HEK293 (cell line): ENCODE measurements around the gene LEP.

ENCODE experiments used
- CTCF ChIA-PET: fragments of 350-600 bp; formaldehyde crosslinking; extraction: SDS; loops from one replicate; lab custom pipeline; 2021; ENCODE audit warnings: antibody characterized with exemption; lab: Yijun Ruan, JAX
- POLR2A ChIA-PET: fragments of 300-600 bp; formaldehyde crosslinking; extraction: SDS; loops from one replicate; lab custom pipeline; 2020; ENCODE audit warnings: antibody characterized with exemption, inconsistent platforms; lab: Yijun Ruan, JAX
- H3K27ac ChIP-seq: fragments of 200-500 bp; sonication (Bioruptor generic); 2 replicates; pipeline ENCODE4 v1.5.1; 2014; ENCODE audit warnings: low read depth, low read length, control low read depth, inconsistent platforms; ENCODE audit errors: extremely low read depth
- H3K36me3 ChIP-seq, 2 experiments: fragments of 200-500 bp in 1 of 2; sonication (Bioruptor generic) in 1 of 2; 1 replicate in 1 of 2; 2 replicates in 1 of 2; pipeline ENCODE4 v1.5.1; 2014 to 2017; ENCODE audit warnings: inconsistent platforms in 2 of 2, low read length in 2 of 2; ENCODE audit not compliant: control insufficient read depth in 2 of 2, insufficient read depth in 1 of 2
- H3K4me1 ChIP-seq: fragments of 200-500 bp; sonication (Bioruptor generic); 2 replicates; pipeline ENCODE4 v1.5.1; 2014; ENCODE audit warnings: mild to moderate bottlenecking, low read length, inconsistent platforms; ENCODE audit not compliant: control insufficient read depth, insufficient read depth
- H3K4me3 ChIP-seq: 2 replicates; pipeline ENCODE4 v1.5.1; 2011; ENCODE audit warnings: low read depth, mild to moderate bottlenecking, control low read depth, low read length, moderate library complexity
- H3K9me3 ChIP-seq: fragments of 200-500 bp; sonication (Bioruptor generic); 2 replicates; pipeline ENCODE4 v1.5.1; 2014; ENCODE audit warnings: low read depth, low read length, inconsistent platforms; ENCODE audit not compliant: control insufficient read depth, insufficient read depth
- HOXC10 ChIP-seq: sonication (generic); formaldehyde crosslinking; IDR thresholded peaks from 2 replicates; pipeline ENCODE4 v1.8.1; 2023; ENCODE audit warnings: mild to moderate bottlenecking, missing genetic modification reagents
- KLF8 ChIP-seq: fragments of 450-650 bp; formaldehyde crosslinking; IDR thresholded peaks from 2 replicates; pipeline ENCODE4 v1.5.1; 2016; ENCODE audit warnings: missing biosample characterization, missing genetic modification characterization
- ZBTB17 ChIP-seq: fragments of 450-650 bp; formaldehyde crosslinking; IDR thresholded peaks from 2 replicates; pipeline ENCODE4 v1.5.1; 2016; ENCODE audit warnings: missing biosample characterization, missing genetic modification characterization
- ZBTB7A ChIP-seq: fragments of 450-650 bp; formaldehyde crosslinking; IDR thresholded peaks from 2 replicates; pipeline ENCODE4 v1.5.1; 2016; ENCODE audit warnings: low read depth, missing biosample characterization, missing genetic modification characterization
- ZIC2 ChIP-seq: fragments of 450-650 bp; formaldehyde crosslinking; IDR thresholded peaks from 2 replicates; pipeline ENCODE4 v1.5.1; 2016; ENCODE audit warnings: missing biosample characterization, missing genetic modification characterization
- ZNF211 ChIP-seq: fragments of 450-650 bp; formaldehyde crosslinking; IDR thresholded peaks from 2 replicates; pipeline ENCODE4 v1.5.1; 2016; ENCODE audit warnings: low read depth, missing biosample characterization, missing genetic modification characterization
- ZNF292 ChIP-seq: fragments of 450-650 bp; formaldehyde crosslinking; IDR thresholded peaks from 2 replicates; pipeline ENCODE4 v1.5.1; 2016; ENCODE audit warnings: low read depth, missing biosample characterization, missing genetic modification characterization, borderline replicate concordance
- ZNF350 ChIP-seq: fragments of 450-650 bp; formaldehyde crosslinking; IDR thresholded peaks from 2 replicates; pipeline ENCODE4 v1.5.0; 2017; ENCODE audit warnings: missing biosample characterization, mild to moderate bottlenecking, missing genetic modification characterization
- ZNF433 ChIP-seq: fragments of 450-650 bp; formaldehyde crosslinking; IDR thresholded peaks from 2 replicates; pipeline ENCODE4 v1.5.1; 2016; ENCODE audit warnings: missing biosample characterization, missing genetic modification characterization, low read depth
- ZNF529 ChIP-seq: fragments of 450-650 bp; formaldehyde crosslinking; IDR thresholded peaks from 2 replicates; pipeline ENCODE4 v1.5.1; 2017; ENCODE audit warnings: missing genetic modification characterization, missing biosample characterization; ENCODE audit not compliant: insufficient replicate concordance
- ZNF658 ChIP-seq: fragments of 450-650 bp; formaldehyde crosslinking; IDR thresholded peaks from 2 replicates; pipeline ENCODE4; 2016; ENCODE audit warnings: missing biosample characterization, missing genetic modification characterization
- ZNF664 ChIP-seq: fragments of 450-650 bp; formaldehyde crosslinking; IDR thresholded peaks from 2 replicates; pipeline ENCODE4 v1.5.1; 2016; ENCODE audit warnings: missing biosample characterization, missing genetic modification characterization
- ZNF747 ChIP-seq: fragments of 450-650 bp; formaldehyde crosslinking; IDR thresholded peaks from 2 replicates; pipeline ENCODE4 v1.5.1; 2016; ENCODE audit warnings: missing biosample characterization, missing genetic modification characterization
- TF ChIP-seq, protein P1 (sequence below): fragments of 450-650 bp; formaldehyde crosslinking; IDR thresholded peaks from 2 replicates; pipeline ENCODE4 v1.5.1; 2016; ENCODE audit warnings: missing biosample characterization, missing genetic modification characterization
- TF ChIP-seq, protein P2 (sequence below): fragments of 450-650 bp; formaldehyde crosslinking; IDR thresholded peaks from 2 replicates; pipeline ENCODE4 v1.5.1; 2016; ENCODE audit warnings: missing biosample characterization, missing genetic modification characterization
- TF ChIP-seq, protein P3 (sequence below): fragments of 450-650 bp; formaldehyde crosslinking; IDR thresholded peaks from 2 replicates; pipeline ENCODE4; 2016; ENCODE audit warnings: missing biosample characterization, missing genetic modification characterization

The LEP gene

DNA sequence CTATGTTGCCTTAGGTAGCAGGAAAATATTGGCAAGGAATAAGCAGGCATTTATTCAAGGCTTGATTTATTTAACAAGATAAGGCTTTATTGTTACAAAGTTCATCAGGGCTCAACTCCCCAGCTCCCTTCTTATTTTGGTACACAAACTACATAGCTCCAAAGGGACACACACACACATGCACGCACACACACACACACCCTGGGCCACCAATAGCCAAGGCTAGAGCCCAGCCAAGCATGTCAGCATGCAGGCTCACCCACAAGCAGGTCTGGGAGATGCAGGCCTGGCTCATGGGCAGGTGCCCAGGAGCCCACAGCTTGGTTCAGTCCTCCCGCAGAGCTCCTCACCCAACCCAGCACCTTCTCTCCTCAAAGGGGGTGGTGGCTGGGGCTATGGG lies 23.4 kb downstream of the LEP start:
- CTCF ChIA-PET, result no interaction called here
- POLR2A ChIA-PET, result interaction anchor here (0.7 kb wide), 1 partner anchor 435 kb away, joined by 3 read pairs; no protein-coding TSS in a partner anchor
- no peak for TF ChIP-seq ZBTB7A (tag by site-specific recombination)
- TF ChIP-seq, protein P1, sequence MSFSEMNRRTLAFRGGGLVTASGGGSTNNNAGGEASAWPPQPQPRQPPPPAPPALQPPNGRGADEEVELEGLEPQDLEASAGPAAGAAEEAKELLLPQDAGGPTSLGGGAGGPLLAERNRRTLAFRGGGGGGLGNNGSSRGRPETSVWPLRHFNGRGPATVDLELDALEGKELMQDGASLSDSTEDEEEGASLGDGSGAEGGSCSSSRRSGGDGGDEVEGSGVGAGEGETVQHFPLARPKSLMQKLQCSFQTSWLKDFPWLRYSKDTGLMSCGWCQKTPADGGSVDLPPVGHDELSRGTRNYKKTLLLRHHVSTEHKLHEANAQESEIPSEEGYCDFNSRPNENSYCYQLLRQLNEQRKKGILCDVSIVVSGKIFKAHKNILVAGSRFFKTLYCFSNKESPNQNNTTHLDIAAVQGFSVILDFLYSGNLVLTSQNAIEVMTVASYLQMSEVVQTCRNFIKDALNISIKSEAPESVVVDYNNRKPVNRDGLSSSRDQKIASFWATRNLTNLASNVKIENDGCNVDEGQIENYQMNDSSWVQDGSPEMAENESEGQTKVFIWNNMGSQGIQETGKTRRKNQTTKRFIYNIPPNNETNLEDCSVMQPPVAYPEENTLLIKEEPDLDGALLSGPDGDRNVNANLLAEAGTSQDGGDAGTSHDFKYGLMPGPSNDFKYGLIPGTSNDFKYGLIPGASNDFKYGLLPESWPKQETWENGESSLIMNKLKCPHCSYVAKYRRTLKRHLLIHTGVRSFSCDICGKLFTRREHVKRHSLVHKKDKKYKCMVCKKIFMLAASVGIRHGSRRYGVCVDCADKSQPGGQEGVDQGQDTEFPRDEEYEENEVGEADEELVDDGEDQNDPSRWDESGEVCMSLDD, result no peak

DNA sequence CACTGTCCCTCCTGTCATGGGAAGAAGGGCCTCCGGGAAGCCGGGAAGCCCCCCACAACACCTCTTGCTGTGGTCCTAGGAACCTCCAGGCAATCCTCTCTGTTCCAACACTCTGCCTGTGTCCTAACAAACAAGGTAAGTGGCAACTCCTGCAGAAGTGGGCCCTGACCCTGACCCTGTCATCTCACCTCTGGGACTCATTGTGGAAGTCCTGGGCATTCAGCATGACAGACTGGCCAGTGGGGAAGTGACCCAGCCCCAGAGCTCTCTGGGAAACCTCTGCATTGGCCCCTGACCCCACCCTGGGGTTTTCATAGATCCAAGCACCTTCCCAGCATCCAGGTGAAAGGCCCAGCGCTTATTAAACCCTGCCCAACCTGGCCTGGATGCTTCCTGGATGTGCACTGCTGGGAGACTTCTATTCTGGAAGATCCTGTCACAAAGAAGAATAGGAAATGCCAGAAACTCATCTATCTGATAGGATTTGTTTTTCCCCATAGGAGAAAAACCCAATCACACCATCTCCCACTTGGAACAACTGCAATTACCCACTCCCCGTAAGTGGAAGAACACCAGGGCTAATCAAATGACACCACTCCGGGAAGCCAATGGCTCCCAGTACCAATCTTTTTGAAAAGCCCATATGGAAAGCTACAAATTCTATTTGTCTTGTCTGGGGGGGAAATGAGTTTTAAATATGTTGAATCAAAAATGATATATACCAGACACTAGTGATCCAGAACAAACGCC lies 24.3 kb downstream of the LEP start:
- H3K27ac ChIP-seq, result no peak overlapping the region
- TF ChIP-seq, protein P2, sequence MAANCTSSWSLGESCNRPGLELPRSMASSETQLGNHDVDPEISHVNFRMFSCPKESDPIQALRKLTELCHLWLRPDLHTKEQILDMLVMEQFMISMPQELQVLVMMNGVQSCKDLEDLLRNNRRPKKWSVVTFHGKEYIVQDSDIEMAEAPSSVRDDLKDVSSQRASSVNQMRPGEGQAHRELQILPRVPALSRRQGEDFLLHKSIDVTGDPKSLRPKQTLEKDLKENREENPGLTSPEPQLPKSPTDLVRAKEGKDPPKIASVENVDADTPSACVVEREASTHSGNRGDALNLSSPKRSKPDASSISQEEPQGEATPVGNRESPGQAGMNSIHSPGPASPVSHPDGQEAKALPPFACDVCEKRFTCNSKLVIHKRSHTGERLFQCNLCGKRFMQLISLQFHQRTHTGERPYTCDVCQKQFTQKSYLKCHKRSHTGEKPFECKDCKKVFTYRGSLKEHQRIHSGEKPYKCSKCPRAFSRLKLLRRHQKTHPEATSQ (tag by site-specific recombination), result no peak
- TF ChIP-seq, protein P3, sequence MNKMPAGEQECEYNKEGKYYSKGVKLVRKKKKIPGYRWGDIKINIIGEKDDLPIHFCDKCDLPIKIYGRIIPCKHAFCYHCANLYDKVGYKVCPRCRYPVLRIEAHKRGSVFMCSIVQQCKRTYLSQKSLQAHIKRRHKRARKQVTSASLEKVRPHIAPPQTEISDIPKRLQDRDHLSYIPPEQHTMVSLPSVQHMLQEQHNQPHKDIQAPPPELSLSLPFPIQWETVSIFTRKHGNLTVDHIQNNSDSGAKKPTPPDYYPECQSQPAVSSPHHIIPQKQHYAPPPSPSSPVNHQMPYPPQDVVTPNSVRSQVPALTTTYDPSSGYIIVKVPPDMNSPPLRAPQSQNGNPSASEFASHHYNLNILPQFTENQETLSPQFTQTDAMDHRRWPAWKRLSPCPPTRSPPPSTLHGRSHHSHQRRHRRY, result no peak
- TF ChIP-seq KLF8 (tag by site-specific recombination) (no peak), HOXC10 (CRISPR knock-in tag) (no peak), ZBTB17 (tag by site-specific recombination) (no peak), ZNF658 (tag by site-specific recombination) (no peak), ZNF433 (tag by site-specific recombination) (no peak)
- TF ChIP-seq, all 188 proteins: peak for 0
- Histone ChIP-seq H3K4me1 (no peaks in the 10 kb centered on the region), H3K4me3 (no peak overlapping the region), H3K36me3 (no peaks in the 10 kb centered on the region), H3K9me3 (no peaks in the 10 kb centered on the region)
- CTCF ChIA-PET, result no interaction called here
- POLR2A ChIA-PET, result interaction anchor here (0.7 kb wide), 1 partner anchor 435 kb away, joined by 3 read pairs; no protein-coding TSS in a partner anchor

More for the DNA sequence above, 23.4 kb downstream of the LEP start:
- no peak overlapping the region for H3K4me3 ChIP-seq
- no peak overlapping the region for H3K27ac ChIP-seq
- no peaks in the 10 kb centered on the region for H3K4me1 ChIP-seq
- H3K36me3 ChIP-seq, result no peaks in the 10 kb centered on the region
- no peaks in the 10 kb centered on the region for H3K9me3 ChIP-seq

DNA sequence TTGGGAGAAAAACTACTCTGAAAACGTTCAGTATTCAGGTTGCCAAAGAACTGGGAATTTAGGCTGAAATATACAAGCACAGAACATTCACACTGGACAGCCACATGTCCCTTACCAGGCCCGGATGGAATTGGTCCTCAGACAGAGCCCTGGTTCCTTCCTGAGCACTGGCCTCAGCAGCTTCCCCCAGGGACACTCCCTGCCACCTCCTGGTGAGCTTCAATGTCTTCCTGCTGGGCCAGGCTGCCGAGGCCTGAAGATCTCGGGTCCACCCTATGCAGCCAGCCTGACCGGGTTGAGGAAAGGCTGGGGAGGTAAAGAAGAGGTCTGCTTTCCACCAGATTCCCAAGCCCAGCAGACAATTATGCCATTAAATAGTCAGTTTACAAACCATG lies 24.8 kb downstream of the LEP start:
- Histone ChIP-seq H3K4me1 (no peaks in the 10 kb centered on the region), H3K9me3 (no peaks in the 10 kb centered on the region), H3K27ac (no peak overlapping the region), H3K36me3 (no peaks in the 10 kb centered on the region), H3K4me3 (no peak overlapping the region)
- CTCF ChIA-PET, result no interaction called here
- TF ChIP-seq ZNF747 (tag by site-specific recombination) (no peak), ZIC2 (tag by site-specific recombination) (0 out of 2 replicates have a peak, but pooled peaks have one; percentile 15), ZNF292 (tag by site-specific recombination) (no peak)
- POLR2A ChIA-PET, result no interaction called here

DNA sequence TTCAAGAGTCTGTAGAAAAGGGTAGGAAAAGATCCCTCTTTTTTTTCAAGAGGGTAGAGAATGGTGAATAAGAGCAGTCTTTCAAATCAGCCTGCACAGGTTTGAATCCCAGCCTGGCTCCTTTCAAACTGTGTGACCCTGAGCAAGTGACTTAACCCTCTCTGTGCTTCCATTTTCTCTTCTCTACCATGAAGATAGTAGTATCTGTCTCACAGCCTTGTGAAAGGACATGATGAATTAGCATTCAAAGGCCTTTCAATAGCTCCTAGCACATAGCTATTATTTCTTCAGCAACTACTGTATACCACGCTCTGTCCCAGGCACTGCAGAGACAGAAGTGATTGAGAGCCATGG lies 25.4 kb downstream of the LEP start:
- H3K4me3 ChIP-seq, result no peak overlapping the region
- POLR2A ChIA-PET, result no interaction called here

More for the DNA sequence above, 25.4 kb downstream of the LEP start:
- no peaks in the 10 kb centered on the region for H3K4me1 ChIP-seq
- TF ChIP-seq, protein P1, result no peak
- TF ChIP-seq ZNF529 (tag by site-specific recombination) (no peak), ZNF664 (tag by site-specific recombination) (peak; percentile 87), ZNF350 (tag by site-specific recombination) (no peak), ZNF211 (tag by site-specific recombination) (no peak)
- TF ChIP-seq, all 188 proteins: peak for 1
- no peaks in the 10 kb centered on the region for H3K36me3 ChIP-seq
- no peaks in the 10 kb centered on the region for H3K9me3 ChIP-seq
- CTCF ChIA-PET, result interaction anchor here (0.7 to 1.3 kb wide), 2 partner anchors 14 to 80 kb away, joined by 4 read pairs; no protein-coding TSS in a partner anchor
- H3K27ac ChIP-seq, result no peak overlapping the region
